ENCODE results near the gene MAPK8.

The MAPK8 gene

DNA sequence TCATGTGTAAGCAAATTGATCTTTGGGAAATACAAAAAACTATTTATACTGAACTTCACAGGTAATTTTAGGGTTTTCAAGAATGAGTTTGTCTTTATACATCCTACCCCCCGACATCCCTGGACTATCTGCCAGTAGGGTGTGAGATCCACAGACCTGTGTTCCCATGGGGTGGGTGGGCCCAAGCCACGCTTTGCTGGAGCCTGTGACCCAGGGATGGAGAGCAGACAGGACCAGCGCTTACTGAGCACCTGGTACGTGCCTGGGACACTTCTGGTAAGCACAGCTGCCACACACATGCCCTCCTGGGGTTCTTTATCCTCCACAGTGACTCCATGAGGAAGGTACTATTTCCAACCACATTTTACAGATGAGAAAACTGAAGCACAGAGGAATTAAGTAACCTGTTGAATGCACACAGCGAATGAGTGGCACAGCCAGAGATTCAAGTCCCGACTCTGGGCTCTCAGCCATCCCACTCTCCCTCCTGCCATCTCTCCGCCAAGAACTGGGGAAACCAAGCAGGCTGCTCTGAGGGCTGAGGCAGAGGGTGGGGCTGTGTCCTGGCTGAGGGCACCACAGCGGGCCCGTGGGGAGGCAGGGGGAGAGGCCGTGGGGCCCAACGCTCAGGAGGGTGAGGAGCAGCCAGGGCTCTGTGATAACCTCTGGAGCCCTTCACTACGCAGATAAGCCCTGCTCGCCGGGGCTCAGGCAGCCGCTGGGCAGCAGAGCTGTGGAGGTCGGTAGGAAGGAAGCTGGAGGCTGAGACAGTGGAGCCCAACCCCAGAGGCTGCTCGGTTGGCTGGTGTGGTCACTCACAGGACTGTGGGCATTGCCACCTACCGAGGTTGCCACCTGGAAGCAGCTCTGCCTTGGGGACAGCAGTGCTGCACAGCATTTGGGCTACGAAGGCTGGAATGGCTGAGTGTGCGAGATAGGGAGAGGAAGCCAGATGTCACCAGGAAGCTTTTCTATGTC lies 174.2 kb downstream of the MAPK8 start:
- no peak for FAIRE-seq

DNA sequence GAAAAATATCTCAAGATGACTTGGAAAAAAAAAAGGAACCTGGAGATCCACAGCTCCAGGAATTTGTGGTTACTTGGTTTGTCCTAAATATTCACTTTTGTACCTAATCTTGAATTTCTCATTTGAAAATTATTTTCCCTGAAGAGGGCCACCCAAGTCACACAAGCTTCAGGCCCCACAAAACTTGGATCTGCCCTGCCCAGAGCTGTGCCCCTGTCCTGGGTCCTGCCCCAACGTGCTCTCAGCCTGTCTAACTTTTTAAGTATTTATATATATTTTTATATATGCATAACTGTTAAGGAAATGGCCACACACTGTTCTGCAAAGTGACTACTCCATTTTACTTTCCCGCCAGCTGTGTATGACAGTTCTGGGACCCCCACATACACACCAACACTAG lies 174.9 kb downstream of the MAPK8 start:
- FAIRE-seq, result no peak

DNA sequence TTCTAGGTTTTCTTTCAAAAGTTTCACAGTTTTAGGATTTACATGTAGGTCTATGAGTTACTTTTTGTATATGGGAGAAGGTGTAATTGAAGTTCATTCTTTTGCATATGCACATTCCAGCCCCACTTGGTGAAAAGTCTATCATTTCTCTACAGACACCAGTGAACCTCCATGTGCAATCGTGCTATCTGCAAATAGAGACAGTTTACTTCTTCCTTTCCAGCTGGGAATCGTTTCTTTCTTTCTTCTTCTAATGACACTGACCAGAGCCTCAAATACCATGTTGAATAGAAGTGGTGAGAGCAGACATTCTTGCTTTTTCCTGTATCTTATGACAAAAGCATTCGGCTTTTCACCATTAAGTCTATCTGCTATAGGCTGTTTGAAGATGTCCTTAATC lies 175.7 kb downstream of the MAPK8 start:
- FAIRE-seq, result no peak

DNA sequence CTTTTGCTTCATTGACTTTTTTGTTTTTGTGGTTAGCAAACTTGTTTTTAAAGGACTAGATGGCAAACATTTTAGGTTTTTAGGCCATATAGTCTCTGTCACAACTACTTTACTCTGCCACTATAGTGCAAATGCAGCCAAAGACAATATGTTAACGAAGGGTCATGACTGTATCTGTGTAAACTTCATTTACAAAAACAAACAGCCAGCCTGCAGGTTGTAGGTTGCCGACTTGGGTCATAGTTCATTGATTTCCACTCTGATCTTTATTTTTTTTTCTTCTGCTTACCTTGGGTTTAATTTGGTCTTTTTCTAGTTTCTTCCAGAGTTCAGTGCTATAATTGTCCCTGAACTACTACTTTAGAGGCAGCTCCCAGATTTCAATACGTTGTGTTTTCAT lies 178.4 kb downstream of the MAPK8 start:
- no peak for FAIRE-seq

DNA sequence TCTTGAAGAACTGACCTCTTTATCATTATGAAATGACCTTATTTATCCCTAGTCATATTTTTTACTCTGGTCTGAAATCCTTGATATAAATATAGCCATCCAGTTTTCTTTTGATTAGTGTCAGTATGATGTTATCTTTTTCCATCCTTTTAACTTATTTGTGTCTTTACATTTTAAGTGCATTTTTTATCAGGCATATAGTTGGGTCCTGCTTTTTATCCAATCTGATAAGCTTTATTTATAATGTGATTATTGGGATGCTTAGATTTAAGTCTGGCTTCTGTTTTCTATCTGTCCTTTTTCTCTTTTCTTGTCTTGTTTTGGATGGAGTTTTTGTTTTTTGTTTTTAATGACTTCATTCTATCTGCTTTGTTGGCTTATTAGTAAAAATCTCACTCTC lies 179.2 kb downstream of the MAPK8 start:
- FAIRE-seq, result no peak

- no peak for FAIRE-seq
Observed at GRCh38 chr10:48487244-48487643, 180.8 kb downstream of the MAPK8 start.
